Spinal cord (tissue), 10 donors: Measurements from ENCODE around the gene PRR16. TPM values are rescaled to one million over a fixed set of nuclear protein-coding genes. Genes with fewer than 3 reads are reported as not detected.

ENCODE experiments used
- DNase-seq, 6 donors: peaks; one replicate each; pipeline versions ENCODE4 v3.0.0 to v3.0.0-alpha.2; 2013 to 2015; ENCODE audit warnings: low spot score in 6 of 6, low read depth in 4 of 6
- H3K27ac ChIP-seq: one replicate; pipeline ENCODE4 v1.5.1; 2013; ENCODE audit warnings: low read depth, low read length, control low read depth
- H3K27me3 ChIP-seq: one replicate; pipeline ENCODE4 v1.6.1; 2013; ENCODE audit warnings: low read length; ENCODE audit not compliant: control insufficient read depth, insufficient read depth
- H3K36me3 ChIP-seq: one replicate; pipeline ENCODE4 v1.6.1; 2013; ENCODE audit warnings: low read length; ENCODE audit not compliant: control insufficient read depth, insufficient read depth
- H3K4me1 ChIP-seq: one replicate; pipeline ENCODE4 v1.6.1; 2013; ENCODE audit warnings: low read length; ENCODE audit not compliant: control insufficient read depth, insufficient read depth
- H3K4me3 ChIP-seq: one replicate; pipeline ENCODE4 v1.5.1; 2013; ENCODE audit warnings: low read depth, low read length, control low read depth
- H3K9me3 ChIP-seq: one replicate; pipeline ENCODE4 v1.6.1; 2013; ENCODE audit warnings: low read length; ENCODE audit not compliant: control insufficient read depth, insufficient read depth
- WGBS: methylation state at CpG from one replicate; pipeline ENCODE4 v1.1.5; 2013; ENCODE audit warnings: missing lambda C conversion rate; ENCODE audit not compliant: insufficient coverage; 5-methylcytosine and 5-hydroxymethylcytosine counted together
- polyA plus RNA-seq, 2 donors: library from polyadenylated mRNA; unstranded; fragments of 120-200 nt; gene quantifications; one replicate each; pipeline ENCODE4 v1.2.1, GENCODE V29; 2013; ENCODE audit not compliant: insufficient read length in 2 of 2
- total RNA-seq, 2 donors: library from RNA; depleted of rRNA in 1 of 2; stranded (reverse); fragments of 120-200 nt in 1 of 2; fragments of >200 nt in 1 of 2; gene quantifications; one replicate each; pipeline versions ENCODE4 v1.2.3 to v1.2.4, GENCODE V29; 2013 to 2014
- donor health status: healthy.

PRR16 gene
- total and polyA plus RNA-seq, 4 donors = 1.6 to 5.7 (median 2.6) TPM

DNA sequence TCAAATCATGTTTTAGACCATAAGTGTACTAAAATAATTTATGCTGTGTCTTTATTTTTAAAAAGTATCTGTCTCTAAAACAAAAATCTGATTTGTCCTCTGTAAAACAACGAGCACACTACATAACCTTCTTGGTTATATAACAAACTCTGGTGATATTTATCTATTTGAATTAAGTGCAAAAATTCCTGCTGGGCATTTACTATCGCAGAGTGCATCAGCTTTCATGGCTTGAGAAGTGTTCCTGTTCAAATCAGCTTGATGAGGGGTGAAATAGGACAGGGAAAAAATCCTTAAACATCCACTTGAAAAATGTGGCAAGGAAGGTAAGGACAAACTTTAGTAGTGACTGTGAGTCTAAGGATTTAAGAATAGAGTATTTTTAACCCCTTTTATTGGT lies 65.3 kb downstream of the PRR16 start:
- no peak overlapping the region for H3K27ac ChIP-seq
- H3K4me3 ChIP-seq = no peak overlapping the region
- DNase-seq = no peak
- no peaks in the 10 kb centered on the region for H3K9me3 ChIP-seq
- no peaks in the 10 kb centered on the region for H3K36me3 ChIP-seq
- 71% methylated on average over 1 of the region's 2 CpGs for WGBS
- H3K27me3 ChIP-seq = no peaks in the 10 kb centered on the region
- no peaks in the 10 kb centered on the region for H3K4me1 ChIP-seq

DNA sequence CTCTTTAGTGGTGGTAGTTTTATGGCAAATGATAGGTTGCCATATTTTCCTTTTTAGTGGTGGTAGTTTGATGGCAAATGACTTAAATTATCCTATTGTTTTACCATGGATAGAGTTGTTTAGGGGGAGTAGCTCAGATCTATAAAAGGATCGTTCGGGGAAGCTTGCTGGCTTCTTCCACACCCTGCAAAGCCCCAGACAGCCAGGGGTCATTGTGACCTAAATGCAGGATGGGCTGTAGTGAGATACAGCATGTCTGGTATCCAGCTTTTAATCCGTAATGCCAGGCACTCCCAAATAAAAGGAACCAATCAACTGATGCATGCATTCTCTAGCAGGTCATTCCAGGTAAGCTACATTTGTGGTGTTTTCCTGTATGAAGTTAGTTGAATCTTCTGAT lies 67.1 kb downstream of the PRR16 start:
- H3K27ac ChIP-seq = no peak overlapping the region
- H3K4me3 ChIP-seq = no peak overlapping the region
- WGBS = no CpG with 5 or more reads among the region's 3 CpGs
- no peak for DNase-seq
- H3K9me3 ChIP-seq = no peaks in the 10 kb centered on the region
- no peaks in the 10 kb centered on the region for H3K36me3 ChIP-seq
- no peaks in the 10 kb centered on the region for H3K27me3 ChIP-seq
- H3K4me1 ChIP-seq = no peaks in the 10 kb centered on the region

DNA sequence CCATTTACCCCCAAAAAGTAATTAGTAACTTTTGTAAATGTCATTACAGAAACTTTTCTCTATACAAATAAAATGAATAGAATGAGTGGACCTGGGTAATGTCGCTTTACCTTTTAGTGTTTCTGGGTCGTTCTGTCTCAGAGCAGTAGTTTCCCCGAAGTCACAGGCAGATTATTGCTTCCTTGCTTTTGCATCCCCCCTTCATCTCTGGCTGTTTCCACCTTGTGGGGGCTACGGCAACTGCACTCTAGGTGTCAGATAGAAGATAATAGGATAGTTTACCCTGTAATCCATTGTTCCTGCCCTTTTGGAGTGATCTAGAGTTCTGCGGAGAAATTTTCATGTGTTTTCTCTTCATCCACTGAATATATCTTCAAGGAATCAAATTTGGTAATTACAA lies 68.7 kb downstream of the PRR16 start:
- WGBS = 40% methylated on average over 1 of the region's 5 CpGs
- Histone ChIP-seq H3K27ac (no peak overlapping the region), H3K4me3 (no peak overlapping the region), H3K4me1 (no peaks in the 10 kb centered on the region), H3K27me3 (no peaks in the 10 kb centered on the region), H3K9me3 (no peaks in the 10 kb centered on the region), H3K36me3 (no peaks in the 10 kb centered on the region)
- no peak for DNase-seq

DNA sequence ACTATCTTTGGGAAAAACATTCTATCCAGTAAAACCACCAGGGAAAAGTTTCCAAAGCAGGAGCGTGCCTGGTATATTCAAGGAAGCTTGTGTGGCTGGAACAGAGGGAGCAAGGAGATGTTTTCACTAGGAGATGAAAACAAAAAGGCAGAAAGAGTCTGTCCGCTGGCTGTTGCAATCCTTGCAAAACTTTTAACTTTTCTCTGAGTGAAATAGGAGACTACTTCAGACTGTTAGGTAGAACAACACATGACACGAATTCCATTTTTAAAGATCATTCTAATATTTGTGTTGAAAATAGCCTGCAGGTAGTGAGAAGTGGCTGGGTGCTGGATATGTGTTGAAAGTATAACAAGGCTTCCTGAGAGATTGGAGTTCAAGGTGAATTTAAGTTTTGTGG lies 69.5 kb downstream of the PRR16 start:
- no peaks in the 10 kb centered on the region for H3K36me3 ChIP-seq
- H3K4me1 ChIP-seq = no peaks in the 10 kb centered on the region
- no peak for DNase-seq
- H3K27ac ChIP-seq = no peak overlapping the region
- H3K4me3 ChIP-seq = no peak overlapping the region
- H3K27me3 ChIP-seq = no peaks in the 10 kb centered on the region
- H3K9me3 ChIP-seq = no peaks in the 10 kb centered on the region
- no CpG with 5 or more reads among the region's 3 CpGs for WGBS

DNA sequence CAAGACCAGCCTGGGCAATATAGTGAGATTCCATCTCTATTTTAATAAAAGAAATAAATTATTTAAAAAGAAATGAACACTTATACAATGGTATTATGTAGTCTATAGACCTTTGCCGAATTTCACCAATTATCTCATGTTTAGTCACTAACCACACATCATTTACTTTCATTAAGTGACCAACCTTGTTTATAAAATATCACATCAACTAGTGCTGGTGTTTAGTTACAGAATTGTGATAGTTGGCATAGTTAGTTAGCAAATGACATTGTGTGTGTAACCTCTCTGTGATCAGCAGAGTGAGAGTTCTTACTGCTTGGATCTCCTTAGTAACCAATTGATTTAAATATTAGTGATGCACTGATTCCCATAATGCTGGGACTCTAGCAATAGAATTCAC lies 71.8 kb downstream of the PRR16 start:
- Histone ChIP-seq H3K27ac (no peak overlapping the region), H3K4me1 (no peaks in the 10 kb centered on the region), H3K27me3 (no peaks in the 10 kb centered on the region), H3K36me3 (no peaks in the 10 kb centered on the region), H3K4me3 (no peak overlapping the region), H3K9me3 (no peaks in the 10 kb centered on the region)
- no CpG with 5 or more reads among the region's 1 CpG for WGBS
- no peak for DNase-seq

DNA sequence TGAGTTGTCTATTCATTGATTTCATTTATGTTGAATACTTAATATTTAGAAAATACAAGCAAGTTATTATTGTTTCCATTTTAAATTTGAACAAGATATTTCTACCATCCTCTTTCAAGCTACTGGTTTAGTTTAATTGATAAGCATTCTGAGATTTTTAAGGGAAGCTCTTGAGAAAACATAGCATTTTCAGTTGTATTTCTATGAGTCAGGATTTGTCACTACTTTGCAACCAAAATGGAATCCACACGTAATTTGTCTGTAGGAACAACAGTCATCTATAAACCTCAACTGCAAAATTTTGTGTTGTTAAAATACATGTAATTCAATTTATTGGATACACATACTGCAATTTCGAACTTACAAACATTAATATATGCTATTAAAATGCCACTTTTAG lies 74.0 kb downstream of the PRR16 start:
- Histone ChIP-seq H3K4me3 (no peak overlapping the region), H3K36me3 (no peaks in the 10 kb centered on the region), H3K27me3 (no peaks in the 10 kb centered on the region), H3K27ac (no peak overlapping the region), H3K4me1 (no peaks in the 10 kb centered on the region), H3K9me3 (no peaks in the 10 kb centered on the region)
- no peak for DNase-seq
- no CpG with 5 or more reads among the region's 2 CpGs for WGBS

DNA sequence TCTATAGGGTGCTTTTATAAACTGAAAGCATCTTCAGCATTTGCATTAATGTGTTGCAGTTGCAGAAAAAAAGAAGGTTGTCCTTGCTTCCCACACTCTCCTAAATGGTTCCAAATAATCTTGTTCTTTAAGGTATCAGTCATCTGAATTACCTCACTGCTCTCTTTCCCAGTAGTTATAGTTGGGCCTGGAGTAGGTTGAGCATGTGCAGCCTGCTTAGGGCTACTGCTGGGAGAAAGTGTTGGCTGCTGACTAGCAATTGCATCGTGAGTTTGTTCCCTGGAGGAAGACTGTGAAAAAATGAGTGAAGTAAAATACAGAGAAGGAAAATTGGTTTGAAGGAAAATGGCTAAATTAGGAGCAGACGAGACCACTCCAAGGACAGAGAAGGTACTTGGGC lies 74.5 kb downstream of the PRR16 start:
- Histone ChIP-seq H3K36me3 (no peaks in the 10 kb centered on the region), H3K4me3 (no peak overlapping the region), H3K27ac (no peak overlapping the region), H3K9me3 (no peaks in the 10 kb centered on the region), H3K4me1 (no peaks in the 10 kb centered on the region), H3K27me3 (no peaks in the 10 kb centered on the region)
- whole genome bisulfite sequencing = 59% methylated on average over 2 of the region's 2 CpGs
- peak in 1 of 6 donors; percentile 62 for DNase-seq

DNA sequence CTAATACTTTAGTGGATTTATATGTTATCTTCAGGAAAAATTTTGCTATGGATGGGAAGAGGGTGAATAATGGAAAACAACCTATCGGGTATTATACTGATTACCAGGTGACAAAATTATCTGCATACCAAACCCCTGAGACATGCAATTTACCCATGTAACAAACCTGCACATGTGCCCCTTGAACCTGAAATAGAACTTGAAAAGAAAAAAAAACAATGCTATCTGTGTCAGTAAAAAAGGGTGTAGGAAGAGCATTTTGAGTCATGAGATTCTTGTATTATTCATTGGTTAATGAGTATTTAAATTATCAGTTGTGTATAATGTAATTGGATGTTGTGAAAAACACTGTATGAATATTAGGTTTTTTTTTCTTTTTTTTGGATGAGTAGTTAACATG lies 75.4 kb downstream of the PRR16 start:
- Histone ChIP-seq H3K4me1 (no peaks in the 10 kb centered on the region), H3K27me3 (no peaks in the 10 kb centered on the region), H3K9me3 (no peaks in the 10 kb centered on the region), H3K36me3 (no peaks in the 10 kb centered on the region), H3K4me3 (no peak overlapping the region), H3K27ac (no peak overlapping the region)
- no CpG with 5 or more reads among the region's 1 CpG for WGBS
- no peak for DNase-seq

DNA sequence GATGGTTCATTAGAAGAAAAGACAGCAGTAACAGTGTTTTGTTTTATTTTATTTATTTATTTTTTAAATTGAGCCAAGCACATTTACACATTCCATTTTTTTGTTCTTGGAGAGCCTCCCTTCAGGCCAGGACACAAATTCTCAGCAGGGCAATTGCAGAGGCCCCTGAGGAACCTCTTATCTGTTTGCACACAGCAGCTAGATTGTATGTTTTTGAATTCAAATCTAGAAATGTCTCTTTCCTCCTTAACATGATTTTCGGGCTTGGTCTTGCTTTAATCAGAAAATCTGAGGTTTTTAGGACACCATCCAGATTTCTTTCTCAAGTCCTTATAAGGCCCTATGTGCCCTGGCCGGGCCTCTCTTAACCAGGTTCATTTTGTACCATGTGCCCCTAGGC lies 76.0 kb downstream of the PRR16 start:
- no peaks in the 10 kb centered on the region for H3K4me1 ChIP-seq
- H3K36me3 ChIP-seq = no peaks in the 10 kb centered on the region
- no peaks in the 10 kb centered on the region for H3K9me3 ChIP-seq
- whole genome bisulfite sequencing = 80% methylated on average over 1 of the region's 2 CpGs
- H3K27me3 ChIP-seq = no peaks in the 10 kb centered on the region
- DNase-seq = no peak
- no peak overlapping the region for H3K27ac ChIP-seq
- no peak overlapping the region for H3K4me3 ChIP-seq

DNA sequence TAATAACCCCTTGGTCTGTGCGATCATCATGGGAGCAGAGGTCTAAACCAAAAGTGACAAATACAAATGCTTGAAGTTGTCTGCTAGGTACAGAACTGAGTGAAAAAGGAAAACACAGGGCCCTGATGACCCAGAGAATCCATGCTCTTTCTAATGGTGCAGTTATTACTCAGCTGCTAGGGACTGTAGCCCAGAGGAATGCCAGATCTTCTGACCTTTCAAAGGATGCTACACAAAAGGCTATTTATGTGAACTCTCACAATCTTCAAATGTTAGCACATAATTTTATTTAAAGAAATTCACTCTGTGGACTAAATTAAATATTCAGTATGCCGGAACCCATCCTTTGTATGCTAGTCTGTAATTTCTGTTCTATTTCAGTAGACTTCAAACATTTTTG lies 79.9 kb downstream of the PRR16 start:
- 90% methylated on average over 1 of the region's 2 CpGs for WGBS
- Histone ChIP-seq H3K4me1 (no peaks in the 10 kb centered on the region), H3K9me3 (no peaks in the 10 kb centered on the region), H3K27me3 (no peaks in the 10 kb centered on the region), H3K36me3 (no peaks in the 10 kb centered on the region), H3K4me3 (no peak overlapping the region), H3K27ac (no peak overlapping the region)
- DNase-seq = no peak
